CD4-positive, alpha-beta T cell treated with Interleukin-15 for 1 hour (primary cell): ENCODE measurements around the gene FAM209A.
"Not testable (repeated sequence)": the region's sequence is repeated elsewhere in the genome, so short reads cannot be mapped to it uniquely, and the experiment has no call there.

Experiments used
- DNase-seq: peaks from one replicate; pipeline ENCODE4 v3.0.0-alpha.2; 2020

Gene FAM209A

DNA sequence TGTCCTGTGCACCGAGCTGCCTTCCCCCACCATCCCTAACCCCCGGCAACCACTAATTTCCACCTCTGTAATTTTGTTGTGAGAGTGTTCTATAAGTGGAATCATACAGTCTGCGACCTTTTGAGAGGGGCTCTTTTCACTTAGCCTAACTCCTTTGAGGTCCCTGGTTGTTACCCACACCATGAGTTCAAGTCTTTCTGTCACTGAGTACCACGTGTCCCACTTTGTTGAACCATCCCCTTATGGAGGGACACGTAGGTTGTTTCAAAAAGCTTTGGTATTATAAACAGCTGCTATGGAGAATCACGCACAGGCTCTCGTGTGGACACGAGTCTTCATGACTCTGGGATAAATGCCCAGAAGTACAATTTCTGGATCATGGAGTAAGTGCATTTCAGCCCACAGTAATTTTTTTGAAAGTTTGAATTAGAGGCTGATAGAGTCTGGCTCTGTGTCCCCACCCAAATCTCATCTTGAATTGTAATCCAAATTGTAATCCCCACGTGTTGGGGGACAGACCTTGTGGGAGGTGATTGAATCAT lies 18.0 kb downstream of the FAM209A start:
- DNase-seq, result no peak

DNA sequence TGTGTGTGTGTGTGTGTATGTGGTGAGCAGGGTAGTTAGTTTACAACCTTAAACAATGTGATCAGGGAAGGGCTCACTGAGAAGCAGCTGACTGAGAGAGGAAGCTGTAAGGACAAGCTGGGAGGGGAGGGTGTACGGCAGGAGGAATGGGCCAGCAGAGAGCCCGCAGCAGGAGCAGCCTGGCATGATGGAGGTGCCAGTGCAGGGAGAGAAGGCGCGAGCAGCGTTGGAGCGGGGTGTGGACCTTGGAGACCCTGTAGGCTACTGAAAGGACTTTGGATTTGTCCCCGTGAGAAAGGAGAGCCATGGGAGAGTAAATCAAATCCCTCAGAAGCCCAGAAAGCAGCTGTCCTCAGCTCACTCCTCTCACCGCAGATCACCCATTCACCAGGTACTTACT lies 27.0 kb downstream of the FAM209A start:
- no peak for DNase-seq

DNA sequence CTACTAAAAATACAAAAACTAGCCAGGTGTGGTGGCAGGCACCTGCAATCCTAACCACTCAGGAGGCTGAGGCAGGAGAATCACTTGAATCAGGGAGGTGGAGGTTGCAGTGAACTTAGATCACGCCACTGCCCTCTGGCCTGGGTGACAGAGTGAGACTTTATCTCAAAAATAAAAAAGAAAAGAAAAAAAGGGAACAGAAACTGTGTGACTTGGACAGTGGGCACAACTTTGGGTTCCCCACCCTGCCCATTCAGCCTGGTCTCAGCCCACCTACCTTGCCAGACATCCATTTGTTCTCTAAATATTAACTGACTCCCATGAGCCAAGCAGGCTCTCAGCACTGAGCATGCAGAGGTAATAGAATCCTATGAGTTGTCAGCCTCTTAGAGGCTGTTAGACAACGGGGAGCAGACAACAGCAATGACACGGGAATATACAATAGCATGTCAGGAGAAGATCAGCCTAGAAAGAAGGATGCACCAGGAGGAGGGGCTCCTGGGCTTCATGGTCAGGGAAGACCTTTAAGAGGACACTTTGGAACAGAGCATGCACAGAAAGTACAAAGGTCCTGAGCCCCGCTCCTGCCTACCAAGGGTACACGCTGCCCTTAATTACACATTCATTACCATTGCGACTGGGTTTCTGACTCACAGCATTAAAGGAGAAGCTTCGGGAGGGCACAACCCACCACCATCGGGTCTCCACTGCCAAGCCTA lies 28.5 kb downstream of the FAM209A start:
- DNase-seq, result no peak

DNA sequence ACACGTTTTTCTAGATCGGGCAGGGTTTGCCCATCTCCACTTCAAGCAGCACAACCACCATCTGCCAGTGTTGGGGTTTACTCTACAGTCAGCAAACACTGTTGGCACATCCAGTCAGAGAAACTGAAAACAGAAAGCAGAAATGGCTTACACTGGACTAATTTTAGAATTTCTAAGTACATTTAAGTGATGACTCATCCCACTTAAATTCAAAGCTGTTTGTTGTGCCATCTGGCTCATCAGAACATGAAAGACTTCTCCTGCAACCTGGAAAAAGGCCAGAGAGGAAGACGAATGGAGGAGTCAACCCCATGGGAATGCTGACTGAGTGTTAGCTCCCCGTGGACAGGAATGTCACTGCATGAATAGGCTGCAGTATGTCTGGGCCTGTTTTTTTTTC lies 30.3 kb downstream of the FAM209A start:
- no peak for DNase-seq

DNA sequence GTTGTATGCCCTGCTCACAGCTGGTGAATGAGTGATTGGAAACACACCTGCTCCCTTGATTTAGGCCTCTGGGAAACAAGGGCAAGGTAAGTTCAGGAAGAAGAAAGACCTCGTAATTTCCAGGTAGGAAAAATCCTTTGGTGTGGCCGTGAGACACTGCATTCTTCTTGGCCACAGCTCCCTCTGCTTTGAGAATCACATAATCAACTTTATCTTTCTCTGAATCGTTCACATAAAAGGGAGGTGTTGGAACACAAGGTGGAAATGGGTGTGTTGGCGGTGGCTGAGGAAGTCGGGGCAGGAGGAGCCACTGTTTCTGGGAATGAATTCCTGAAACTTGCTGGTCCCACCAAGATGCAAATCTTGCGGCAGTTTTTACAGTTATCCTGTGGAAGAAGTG lies 34.4 kb downstream of the FAM209A start:
- DNase-seq, result no peak

DNA sequence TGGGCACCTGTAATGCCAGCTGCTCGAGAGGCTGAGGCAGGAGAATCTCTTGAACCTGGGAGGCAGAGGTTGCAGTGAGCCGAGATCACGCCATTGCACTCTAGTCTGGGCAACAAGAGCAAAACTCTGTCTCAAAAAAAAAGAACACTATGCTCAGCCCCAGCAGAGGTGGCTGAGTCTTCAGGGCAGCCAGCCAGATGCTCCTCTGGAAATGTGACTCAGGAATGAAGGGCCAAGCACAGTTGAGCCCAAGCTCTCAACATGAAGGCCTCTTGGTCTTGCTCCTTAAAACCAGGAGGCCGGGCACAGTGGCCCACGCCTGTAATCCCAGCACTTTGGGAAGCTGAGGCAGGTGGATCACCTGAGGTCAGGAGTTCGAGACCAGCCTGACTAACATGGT lies 40.0 kb downstream of the FAM209A start:
- not testable (repeated sequence) for DNase-seq

DNA sequence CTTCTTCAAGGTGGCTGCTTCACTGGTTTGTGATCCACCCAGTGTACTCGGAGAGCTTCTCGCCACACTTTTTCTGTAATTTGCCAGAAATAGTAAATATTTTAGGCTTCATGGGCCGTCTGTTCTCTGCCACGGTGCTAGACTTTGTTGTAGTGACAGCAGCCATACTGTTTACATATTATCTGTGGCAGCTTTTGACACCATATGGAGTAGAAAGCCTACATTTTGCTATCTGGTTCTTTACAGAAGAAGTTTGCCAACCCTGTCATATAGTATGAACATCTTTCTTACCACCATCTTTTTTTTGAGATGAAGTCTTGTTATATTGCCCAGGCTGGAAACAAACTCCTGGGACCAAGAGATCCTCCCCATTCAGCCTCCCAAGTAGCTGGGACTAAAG lies 41.0 kb downstream of the FAM209A start:
- DNase-seq, result no peak

DNA sequence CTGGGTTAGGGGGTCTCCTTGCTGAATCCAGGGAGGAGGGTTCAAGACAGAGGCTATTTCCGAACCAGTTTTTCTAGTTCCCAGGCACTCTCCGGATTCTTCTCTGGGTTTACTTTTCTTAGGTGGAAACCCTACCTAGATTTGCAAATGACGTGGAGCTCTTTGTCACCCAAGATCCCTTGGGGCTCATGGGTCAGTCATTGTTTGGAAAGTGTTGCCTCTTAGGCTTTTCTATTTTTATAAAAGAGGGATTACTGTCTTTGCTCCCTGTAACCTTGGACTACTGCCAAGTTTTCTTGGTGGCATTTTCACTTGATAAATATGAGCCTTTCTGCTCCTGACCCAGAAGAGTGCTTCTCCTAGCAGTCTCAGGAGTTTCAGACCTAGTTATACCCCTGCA lies 42.1 kb downstream of the FAM209A start:
- no peak for DNase-seq

DNA sequence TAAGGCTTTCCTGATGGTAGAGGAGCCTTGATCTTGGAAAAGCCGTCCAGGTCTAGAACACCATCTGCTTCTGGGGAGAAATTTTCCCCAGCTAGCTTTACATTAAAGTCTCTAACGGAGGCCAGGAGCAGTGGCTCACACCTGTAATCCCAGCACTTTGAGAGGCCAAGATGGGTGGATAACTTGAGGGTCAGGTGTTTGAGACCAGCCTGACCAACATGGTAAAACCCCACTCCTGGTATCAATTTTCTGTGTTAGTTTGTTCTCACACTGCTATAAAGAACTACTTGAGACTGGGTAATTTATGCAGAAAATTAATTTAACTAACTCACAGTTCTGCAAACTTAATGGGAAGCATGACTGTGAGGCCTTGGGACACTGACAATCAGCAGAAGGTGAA lies 46.3 kb downstream of the FAM209A start:
- DNase-seq, result no peak

DNA sequence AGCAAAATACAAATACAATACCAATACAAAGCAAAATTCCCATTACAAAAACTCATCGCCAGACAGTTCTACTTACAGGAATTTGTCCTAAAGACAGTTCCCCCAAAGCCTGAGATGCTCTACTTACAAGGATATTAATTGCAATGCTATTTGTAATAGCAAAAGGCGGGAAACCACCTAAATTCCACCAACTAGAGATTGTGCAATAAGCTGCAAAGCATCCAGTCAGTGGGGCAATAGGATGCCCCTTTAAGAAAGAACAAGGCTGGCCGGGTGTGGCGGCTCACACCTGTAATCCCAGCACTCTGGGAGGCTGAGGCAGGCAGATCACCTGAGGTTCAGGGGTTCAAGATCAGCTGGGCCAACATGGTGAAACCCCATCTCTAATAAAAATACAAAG lies 47.6 kb downstream of the FAM209A start:
- no peak for DNase-seq

DNA sequence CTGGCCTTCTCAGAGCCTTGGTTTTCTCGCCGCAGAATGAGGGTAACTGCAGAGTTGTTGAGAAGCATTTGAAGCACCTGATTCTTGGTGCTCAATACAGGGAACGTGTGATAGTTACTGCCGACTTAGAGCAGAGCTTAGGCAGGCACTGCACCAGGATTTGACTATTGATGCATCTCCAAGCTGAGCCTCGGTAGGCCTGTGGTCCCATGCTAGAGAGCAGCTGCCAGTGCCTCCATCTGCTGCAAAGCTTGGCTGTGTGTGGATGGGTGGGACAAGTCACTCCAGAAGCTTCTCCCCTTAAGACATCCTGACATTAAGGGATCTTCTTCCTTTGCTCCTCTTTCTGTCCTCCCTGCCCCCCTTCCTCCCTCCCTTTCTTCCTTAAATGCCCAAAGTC lies 49.4 kb downstream of the FAM209A start:
- DNase-seq, result no peak

DNA sequence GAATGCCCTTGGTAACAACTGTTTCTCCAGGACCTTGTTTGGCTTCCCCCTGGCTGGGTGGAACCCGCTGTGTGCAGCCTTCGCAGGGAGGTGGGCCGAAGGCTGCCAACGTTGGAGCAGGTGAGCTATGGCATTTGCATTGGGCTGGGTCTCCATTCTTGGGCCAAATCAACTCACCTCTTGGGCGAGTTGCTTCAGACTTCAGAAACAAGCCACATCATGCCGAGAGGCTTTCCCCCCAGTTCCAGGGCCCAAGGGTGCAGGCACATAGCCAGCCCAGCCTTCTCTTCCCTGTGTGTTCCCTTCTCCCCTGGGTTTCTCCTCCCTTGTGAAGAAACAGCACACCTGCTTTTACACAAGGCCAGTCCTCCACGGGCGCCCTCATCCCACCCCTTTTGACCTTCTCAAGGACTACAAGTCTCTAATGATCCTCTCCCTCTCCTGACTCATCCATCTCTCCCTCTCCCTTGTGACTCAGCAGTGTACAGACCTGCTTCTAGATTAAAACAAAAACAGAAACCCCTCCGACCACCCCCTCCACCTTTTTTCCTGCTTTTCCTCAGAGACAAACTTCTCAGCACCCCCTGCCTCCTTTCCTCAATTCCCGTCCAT lies 50.1 kb downstream of the FAM209A start:
- DNase-seq, result no peak

DNA sequence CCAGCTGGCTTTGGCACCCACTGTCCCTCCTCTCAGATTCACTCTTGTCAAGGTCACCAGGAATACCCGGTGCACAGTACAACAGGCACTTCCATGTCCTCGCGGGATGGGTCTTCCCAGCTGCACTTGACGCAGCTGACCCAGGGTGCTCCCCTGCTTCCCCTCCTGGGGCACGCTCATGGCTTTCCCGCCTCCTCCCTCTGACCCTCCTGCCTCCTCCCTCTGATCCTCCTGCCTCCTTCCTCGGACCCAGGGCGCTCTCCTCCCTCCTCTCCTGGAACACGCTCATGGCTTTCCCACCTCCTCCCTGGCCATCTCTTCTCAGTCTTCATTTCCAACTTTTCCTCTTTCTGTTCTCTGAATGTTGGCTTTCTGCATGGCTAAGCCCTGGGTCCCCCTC lies 50.6 kb downstream of the FAM209A start:
- DNase-seq, result no peak
